22Rv1 (cell line): ENCODE measurements around the gene ASCC1.
"Not testable (repeated sequence)": the region's sequence is repeated elsewhere in the genome, so short reads cannot be mapped to it uniquely, and the experiment has no call there.

Source experiments
- H3K27ac ChIP-seq: fragments of 450-650 bp; 2 replicates; pipeline ENCODE4 v1.5.1; 2017
- ZFX ChIP-seq: fragments of 450-650 bp; IDR thresholded peaks from 2 replicates; pipeline ENCODE4 v1.6.1; 2017; ENCODE audit warnings: antibody characterized with exemption, borderline replicate concordance
- TF ChIP-seq, protein P1 (sequence below): fragments of 450-650 bp; IDR thresholded peaks from 2 replicates; pipeline ENCODE4 v1.5.1; 2017; ENCODE audit warnings: mild to moderate bottlenecking

ASCC1 gene

DNA sequence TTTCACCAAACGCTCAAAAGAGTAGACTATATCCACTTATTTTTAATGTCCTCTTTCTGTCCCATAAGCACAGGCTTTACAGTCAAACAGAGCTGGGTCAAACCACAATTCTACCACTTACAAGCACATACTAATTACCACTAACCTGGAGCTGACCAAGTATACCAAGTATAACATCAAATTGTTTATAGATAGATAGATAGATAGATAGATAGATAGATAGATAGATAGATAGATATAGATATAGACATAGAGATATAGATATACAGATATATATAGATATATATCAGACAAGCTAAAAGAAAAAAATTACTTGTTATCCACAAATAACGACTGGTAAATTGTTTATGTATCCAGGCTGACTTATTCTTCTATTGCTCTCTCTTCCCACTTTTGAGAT lies 75.2 kb downstream of the ASCC1 start:
- no peak for TF ChIP-seq ZFX
- TF ChIP-seq, protein P1, sequence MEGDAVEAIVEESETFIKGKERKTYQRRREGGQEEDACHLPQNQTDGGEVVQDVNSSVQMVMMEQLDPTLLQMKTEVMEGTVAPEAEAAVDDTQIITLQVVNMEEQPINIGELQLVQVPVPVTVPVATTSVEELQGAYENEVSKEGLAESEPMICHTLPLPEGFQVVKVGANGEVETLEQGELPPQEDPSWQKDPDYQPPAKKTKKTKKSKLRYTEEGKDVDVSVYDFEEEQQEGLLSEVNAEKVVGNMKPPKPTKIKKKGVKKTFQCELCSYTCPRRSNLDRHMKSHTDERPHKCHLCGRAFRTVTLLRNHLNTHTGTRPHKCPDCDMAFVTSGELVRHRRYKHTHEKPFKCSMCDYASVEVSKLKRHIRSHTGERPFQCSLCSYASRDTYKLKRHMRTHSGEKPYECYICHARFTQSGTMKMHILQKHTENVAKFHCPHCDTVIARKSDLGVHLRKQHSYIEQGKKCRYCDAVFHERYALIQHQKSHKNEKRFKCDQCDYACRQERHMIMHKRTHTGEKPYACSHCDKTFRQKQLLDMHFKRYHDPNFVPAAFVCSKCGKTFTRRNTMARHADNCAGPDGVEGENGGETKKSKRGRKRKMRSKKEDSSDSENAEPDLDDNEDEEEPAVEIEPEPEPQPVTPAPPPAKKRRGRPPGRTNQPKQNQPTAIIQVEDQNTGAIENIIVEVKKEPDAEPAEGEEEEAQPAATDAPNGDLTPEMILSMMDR, result no peak
- no peak overlapping the region for H3K27ac ChIP-seq

DNA sequence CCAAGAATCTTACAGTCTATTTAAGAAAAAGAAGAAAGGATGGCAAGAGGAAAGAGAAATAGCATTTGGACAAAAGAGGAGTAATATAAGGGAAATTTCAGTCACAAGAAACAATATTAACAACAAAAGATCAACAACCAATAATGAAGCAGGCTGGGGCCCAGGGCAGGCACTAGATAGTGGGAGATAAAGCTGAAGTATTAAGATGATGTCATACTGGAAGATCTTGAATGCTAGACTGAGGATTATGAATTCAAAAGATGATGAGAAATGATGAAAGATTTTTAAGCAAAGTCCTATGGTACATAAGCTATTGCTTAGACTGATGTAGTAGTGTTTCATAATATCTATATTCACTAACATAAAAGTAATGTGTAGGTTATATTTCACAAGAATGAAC lies 75.9 kb downstream of the ASCC1 start:
- no peak for TF ChIP-seq ZFX
- TF ChIP-seq, protein P1, result no peak
- no peak overlapping the region for H3K27ac ChIP-seq

DNA sequence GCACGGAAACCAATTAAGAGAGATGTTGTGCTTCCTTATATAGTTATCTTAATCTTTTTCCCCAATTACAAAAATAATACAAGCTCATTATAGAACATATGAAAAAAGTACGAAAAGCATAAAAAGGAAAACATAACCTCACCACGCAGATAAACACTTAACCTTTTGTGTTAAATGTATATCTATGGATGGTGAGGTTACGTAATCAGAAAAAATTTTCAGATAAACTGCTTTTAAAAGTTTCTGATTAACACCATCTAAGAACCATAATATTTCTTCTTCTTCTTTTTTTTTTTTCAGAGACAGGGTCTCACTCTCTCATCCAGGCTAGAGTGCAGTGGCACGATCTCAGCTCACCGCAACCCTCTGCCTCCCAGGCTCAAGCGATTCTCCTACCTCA lies 78.5 kb downstream of the ASCC1 start:
- H3K27ac ChIP-seq, result no peak overlapping the region
- TF ChIP-seq, protein P1, result no peak
- no peak for TF ChIP-seq ZFX

DNA sequence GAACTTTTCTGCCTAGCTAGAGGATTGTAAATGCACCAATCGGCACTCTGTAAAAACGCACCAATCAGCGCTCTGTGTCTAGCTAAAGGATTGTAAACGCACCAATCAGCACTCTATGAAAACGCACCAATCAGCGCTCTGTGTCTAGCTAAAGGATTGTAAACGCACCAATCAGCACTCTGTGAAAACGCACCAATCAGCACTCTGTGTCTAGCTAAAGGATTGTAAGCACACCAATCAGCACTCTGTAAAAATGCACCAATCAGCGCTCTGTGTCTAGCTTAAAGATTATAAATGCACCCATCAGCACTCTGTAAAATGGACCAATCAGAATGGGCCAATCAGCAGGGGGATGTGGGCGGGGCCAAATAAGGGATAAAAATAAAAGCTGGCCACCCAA lies 79.9 kb downstream of the ASCC1 start:
- H3K27ac ChIP-seq, result not testable (repeated sequence)

DNA sequence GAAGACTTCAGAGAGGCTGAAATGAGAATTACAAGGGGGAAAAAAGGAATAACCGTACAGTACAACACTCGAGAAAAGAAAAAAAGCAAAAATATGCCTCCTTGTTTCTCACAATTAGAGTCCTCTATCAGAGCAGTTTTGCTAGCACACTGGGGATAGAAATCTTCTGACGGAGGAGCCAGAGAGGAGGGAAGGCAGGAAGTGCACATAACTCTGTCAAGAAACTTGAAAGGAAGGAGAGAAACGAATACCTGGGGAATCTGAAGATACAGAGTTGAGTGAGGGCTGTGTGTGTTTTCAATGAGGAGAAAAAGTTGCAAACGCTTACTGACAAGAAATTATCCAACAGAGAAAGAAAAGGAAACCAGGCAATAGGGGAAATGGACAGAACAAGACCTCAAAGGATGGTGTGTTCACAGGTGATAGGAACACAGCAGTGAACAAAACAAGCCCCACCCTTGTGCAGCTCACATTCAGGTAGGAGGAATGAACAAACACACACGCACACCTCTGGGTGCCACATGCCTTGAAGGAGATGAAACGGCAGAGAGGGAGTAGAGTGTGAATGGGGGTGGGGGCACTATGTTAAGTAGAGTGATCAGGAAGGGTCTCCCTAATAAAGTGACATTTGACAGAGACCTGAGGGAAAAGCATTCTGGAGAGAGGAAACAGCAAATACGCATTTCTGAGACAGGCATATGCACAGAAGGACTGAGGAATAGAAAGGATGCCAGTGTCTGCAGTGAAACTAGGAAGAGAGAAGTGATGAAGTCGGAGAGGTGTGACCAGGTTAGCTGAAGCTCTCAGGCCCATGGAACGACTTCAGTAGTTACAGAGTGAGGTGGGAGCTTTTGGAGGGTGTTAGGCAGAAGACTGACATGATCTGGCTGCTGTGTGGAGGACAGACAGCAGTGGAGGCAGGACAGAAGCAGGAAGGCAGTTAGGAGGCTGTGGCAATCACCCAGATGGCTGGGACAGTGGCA lies 81.0 kb downstream of the ASCC1 start:
- H3K27ac ChIP-seq, result no peak overlapping the region
- TF ChIP-seq, protein P1, result no peak
- TF ChIP-seq ZFX, result no peak

DNA sequence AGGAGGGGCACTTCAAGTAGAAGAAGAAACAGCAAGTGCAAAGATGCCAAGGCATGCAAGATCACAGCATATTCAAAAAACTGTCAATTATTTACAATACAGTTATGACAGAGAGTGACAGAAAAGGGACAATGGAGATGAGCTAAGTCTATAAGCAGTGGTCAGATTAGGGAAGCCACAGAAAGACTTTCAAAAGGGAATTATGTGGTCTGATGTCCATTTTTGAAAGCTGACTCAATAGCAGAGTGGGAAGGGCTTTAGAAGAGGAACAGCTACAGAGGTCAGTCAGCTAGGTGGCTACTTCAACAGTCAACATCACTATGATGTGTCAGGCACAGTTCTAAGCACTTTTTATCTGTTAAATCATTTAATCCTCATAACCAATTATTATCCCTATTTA lies 82.6 kb downstream of the ASCC1 start:
- no peak for TF ChIP-seq ZFX
- TF ChIP-seq, protein P1, result no peak
- H3K27ac ChIP-seq, result no peak overlapping the region

DNA sequence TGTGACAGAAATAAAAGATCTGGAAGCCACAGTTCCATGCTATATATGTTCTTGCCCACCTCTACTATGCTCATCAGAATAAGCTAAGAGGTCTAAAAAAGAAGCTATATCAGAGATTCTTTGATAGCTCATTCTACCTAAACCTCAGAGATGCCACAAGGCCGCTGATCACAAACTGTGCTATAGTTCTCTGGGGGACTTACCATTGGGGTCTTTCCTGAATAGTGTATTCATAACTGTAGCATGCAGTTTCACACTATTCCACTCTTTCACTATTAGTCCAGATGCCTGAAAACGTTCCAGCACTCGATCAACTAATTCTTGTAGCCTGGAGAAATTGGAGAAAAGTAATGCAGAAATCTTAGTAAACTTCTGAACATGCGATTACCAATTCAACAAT lies 83.2 kb downstream of the ASCC1 start:
- TF ChIP-seq ZFX, result no peak
- TF ChIP-seq, protein P1, result no peak
- no peak overlapping the region for H3K27ac ChIP-seq
